IMR-90 (cell line): ENCODE data around the gene HACE1.

Source experiments
- BHLHE40 ChIP-seq: fragments of 150-350 bp; IDR thresholded peaks from 2 replicates; pipeline ENCODE4 v1.6.1; 2016; ENCODE audit warnings: mild to moderate bottlenecking, low read depth, low read length
- CEBPB ChIP-seq: IDR thresholded peaks from 2 replicates; pipeline ENCODE4 v1.6.1; 2012; ENCODE audit warnings: low read depth, low read length, improper control_type of control experiment
- FOS ChIP-seq: fragments of 150-350 bp; IDR thresholded peaks from 2 replicates; pipeline ENCODE4 v1.6.1; 2016; ENCODE audit warnings: low read depth, low read length
- MAZ ChIP-seq: IDR thresholded peaks from 2 replicates; pipeline ENCODE4 v1.6.1; 2012; ENCODE audit warnings: low read depth, mild to moderate bottlenecking, low read length, improper control_type of control experiment, moderate library complexity, borderline replicate concordance
- MXI1 ChIP-seq: IDR thresholded peaks from 2 replicates; pipeline ENCODE4 v1.6.1; 2012; ENCODE audit warnings: low read depth, mild to moderate bottlenecking, low read length, moderate library complexity, borderline replicate concordance
- POLR2A ChIP-seq: IDR thresholded peaks from 2 replicates; pipeline ENCODE4 v1.6.1; 2012; ENCODE audit warnings: mild to moderate bottlenecking, low read depth, low read length
- RAD21 ChIP-seq: IDR thresholded peaks from 2 replicates; pipeline ENCODE4 v1.6.1; 2012; ENCODE audit warnings: low read length, improper control_type of control experiment
- RFX5 ChIP-seq: IDR thresholded peaks from 2 replicates; pipeline ENCODE4 v1.8.0; 2012; ENCODE audit warnings: low read depth, mild to moderate bottlenecking, low read length, moderate library complexity
- SMC3 ChIP-seq: fragments of 150-350 bp; IDR thresholded peaks from 2 replicates; pipeline ENCODE4 v1.6.1; 2016; ENCODE audit warnings: low read depth, mild to moderate bottlenecking, antibody characterized with exemption, low read length, moderate library complexity
- TF ChIP-seq, protein P1 (sequence below): conservative IDR thresholded peaks from 2 replicates; pipeline ENCODE4 v1.5.1; 2012; ENCODE audit warnings: mild to moderate bottlenecking, low read depth, low read length, improper control_type of control experiment
- TF ChIP-seq, protein P2 (sequence below): fragments of 150-350 bp; IDR thresholded peaks from 2 replicates; pipeline ENCODE4 v1.6.1; 2017; ENCODE audit warnings: mild to moderate bottlenecking, antibody characterized with exemption, low read length, low read depth

DNA sequence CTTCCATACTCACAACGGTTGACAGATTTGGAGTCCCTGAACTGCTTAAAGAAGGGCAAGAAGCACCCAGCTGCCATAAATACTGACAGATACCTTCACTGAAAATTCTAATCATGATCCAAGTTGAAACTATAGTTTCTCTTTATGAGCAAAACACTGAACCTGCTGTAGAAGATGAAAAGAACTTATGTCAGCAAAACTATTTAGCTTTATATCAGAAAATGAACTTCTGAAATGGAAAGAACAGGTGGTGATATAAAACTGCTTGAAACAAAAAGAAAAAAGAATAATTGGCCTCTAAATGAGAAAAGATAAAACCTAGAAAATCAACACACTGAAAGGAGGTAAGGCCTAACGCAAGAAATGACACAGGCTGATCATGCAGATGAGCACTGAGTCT lies 72.4 kb downstream of the HACE1 start:
- no peak for TF ChIP-seq SMC3
- TF ChIP-seq, protein P1, sequence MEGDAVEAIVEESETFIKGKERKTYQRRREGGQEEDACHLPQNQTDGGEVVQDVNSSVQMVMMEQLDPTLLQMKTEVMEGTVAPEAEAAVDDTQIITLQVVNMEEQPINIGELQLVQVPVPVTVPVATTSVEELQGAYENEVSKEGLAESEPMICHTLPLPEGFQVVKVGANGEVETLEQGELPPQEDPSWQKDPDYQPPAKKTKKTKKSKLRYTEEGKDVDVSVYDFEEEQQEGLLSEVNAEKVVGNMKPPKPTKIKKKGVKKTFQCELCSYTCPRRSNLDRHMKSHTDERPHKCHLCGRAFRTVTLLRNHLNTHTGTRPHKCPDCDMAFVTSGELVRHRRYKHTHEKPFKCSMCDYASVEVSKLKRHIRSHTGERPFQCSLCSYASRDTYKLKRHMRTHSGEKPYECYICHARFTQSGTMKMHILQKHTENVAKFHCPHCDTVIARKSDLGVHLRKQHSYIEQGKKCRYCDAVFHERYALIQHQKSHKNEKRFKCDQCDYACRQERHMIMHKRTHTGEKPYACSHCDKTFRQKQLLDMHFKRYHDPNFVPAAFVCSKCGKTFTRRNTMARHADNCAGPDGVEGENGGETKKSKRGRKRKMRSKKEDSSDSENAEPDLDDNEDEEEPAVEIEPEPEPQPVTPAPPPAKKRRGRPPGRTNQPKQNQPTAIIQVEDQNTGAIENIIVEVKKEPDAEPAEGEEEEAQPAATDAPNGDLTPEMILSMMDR: no peak
- TF ChIP-seq RAD21: no peak
- no peak for TF ChIP-seq POLR2A
- TF ChIP-seq, protein P2, sequence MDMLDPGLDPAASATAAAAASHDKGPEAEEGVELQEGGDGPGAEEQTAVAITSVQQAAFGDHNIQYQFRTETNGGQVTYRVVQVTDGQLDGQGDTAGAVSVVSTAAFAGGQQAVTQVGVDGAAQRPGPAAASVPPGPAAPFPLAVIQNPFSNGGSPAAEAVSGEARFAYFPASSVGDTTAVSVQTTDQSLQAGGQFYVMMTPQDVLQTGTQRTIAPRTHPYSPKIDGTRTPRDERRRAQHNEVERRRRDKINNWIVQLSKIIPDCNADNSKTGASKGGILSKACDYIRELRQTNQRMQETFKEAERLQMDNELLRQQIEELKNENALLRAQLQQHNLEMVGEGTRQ: no peak
- TF ChIP-seq BHLHE40: no peak
- no peak for TF ChIP-seq FOS
- TF ChIP-seq CEBPB: no peak
- no peak for TF ChIP-seq MAZ
- no peak for TF ChIP-seq MXI1
- TF ChIP-seq RFX5: no peak
